ENCODE results near the gene MTMR1. TPM values are rescaled to one million over a fixed set of nuclear protein-coding genes. Genes with fewer than 3 reads are reported as not detected.
A peak's percentile ranks its signal among the peaks of the same experiment; 100 is the strongest.

Gene MTMR1
- total and polyA plus RNA-seq, 2 donors (not counting 3 experiments of a cell fraction or from before 2014, with no cell fraction given): 17.1 to 20.3 TPM

GRCh38 chrX:150649096-150649870 is 43.9 kb upstream of the MTMR1 start:
- BruUV-seq (replicated peaks): TSS peak; percentile 74
- DNase-seq (ENCODE audit: low read depth, low spot score): peak; percentile 82
- Histone ChIP-seq H3K9ac (replicated peaks; ENCODE audit: extremely low read depth, insufficient read depth, low read length) (peak overlapping the region; percentile 64), H3K27ac (ENCODE audit: insufficient read depth, low read depth, low read length) (peak overlapping the region; percentile 85), H2AFZ (ENCODE audit: low read depth, low read length) (peak overlapping the region; percentile 44), H3K9me1 (replicated peaks; ENCODE audit: control insufficient read depth, extremely low read depth, insufficient read depth, low read length) (no peaks in the 10 kb centered on the region), H3K36me3 (ENCODE audit: control insufficient read depth in 2 of 2, extremely low read depth in 1 of 2, insufficient read depth in 2 of 2, low read length in 2 of 2) (no peaks in the 10 kb centered on the region), H3K9me3 (replicated peaks; ENCODE audit: control insufficient read depth, insufficient read depth, low read length) (no peaks in the 10 kb centered on the region), H3K4me3 (replicated peaks in 1 of 3; ENCODE audit: insufficient read depth in 1 of 3, low read depth in 1 of 3, low read length in 3 of 3) (peak overlapping the region in 1 of 3 experiments; percentile 9), H3K4me1 (ENCODE audit: control insufficient read depth, extremely low read depth, insufficient read depth, low read length) (peaks cover 38% of the 10 kb centered on the region), H3K4me2 (ENCODE audit: insufficient read depth, low read length) (peak overlapping the region; percentile 69), H3K27me3 (ENCODE audit: control insufficient read depth in 2 of 2, insufficient read depth in 2 of 2, low read length in 2 of 2) (no peaks in the 10 kb centered on the region), H3K79me2 (ENCODE audit: control insufficient read depth, insufficient read depth, low read length) (no peaks in the 10 kb centered on the region), H4K20me1 (replicated peaks; ENCODE audit: control insufficient read depth, extremely low read depth, insufficient read depth, low read length) (no peaks in the 10 kb centered on the region)
- intact Hi-C loops (cut with micrococcal nuclease) (loop anchor here (1.0 to 2.0 kb wide), 2 partner anchors 81 to 284 kb away; partner anchors contain the start of gene MTM1), dilution Hi-C loops (cut with MboI; ENCODE audit: extremely low pct_ligation_motif_present, low sequenced_read_pairs) (no loop called here)
- ChIA-PET POLR2A (no interaction called here), CTCF (interaction anchor here (0.7 to 1.2 kb wide), 2 partner anchors 34 to 66 kb away, joined by 3 read pairs; no protein-coding TSS in a partner anchor)
- FAIRE-seq: no peak
- TF ChIP-seq CTCF (IDR thresholded peaks at IDR 0.05; ENCODE audit: extremely low read depth in 1 of 2, insufficient read depth in 1 of 2, low read depth in 1 of 2, low read length in 2 of 2) (no peak), FOS (IDR thresholded peaks at IDR 0.05; ENCODE audit: borderline replicate concordance, insufficient read depth, low read length) (peak; percentile 20)

- DNase-seq (ENCODE audit: low read depth, low spot score): no peak
- ChIA-PET CTCF (no interaction called here), POLR2A (no interaction called here)
- no TSS peak for BruUV-seq (replicated peaks)
- no peak overlapping the region for H3K4me2 ChIP-seq (ENCODE audit: insufficient read depth, low read length)
- no peak for TF ChIP-seq EZH2 (IDR thresholded peaks at IDR 0.05; ENCODE audit: borderline replicate concordance, low read depth, low read length, severe bottlenecking)
- TF ChIP-seq FOS (IDR thresholded peaks at IDR 0.05; ENCODE audit: borderline replicate concordance, insufficient read depth, low read length): no peak
- no peak for TF ChIP-seq GATA2 (IDR thresholded peaks at IDR 0.05; ENCODE audit: insufficient read depth, insufficient read length, low read depth, low read length)
- no peak for TF ChIP-seq JUN (IDR thresholded peaks at IDR 0.05; ENCODE audit: borderline replicate concordance, insufficient read depth, insufficient read length, low read depth)
- no peak for TF ChIP-seq POLR2A (IDR thresholded peaks at IDR 0.05; ENCODE audit: low read depth, low read length)
- TF ChIP-seq MYC (IDR thresholded peaks at IDR 0.05; ENCODE audit: low read depth, low read length): no peak
- no peaks in the 10 kb centered on the region for H3K9me3 ChIP-seq (replicated peaks; ENCODE audit: control insufficient read depth, insufficient read depth, low read length)
- H3K4me3 ChIP-seq (replicated peaks in 1 of 3; ENCODE audit: insufficient read depth in 1 of 3, low read depth in 1 of 3, low read length in 3 of 3): no peak overlapping the region
- H2AFZ ChIP-seq (ENCODE audit: low read depth, low read length): no peak overlapping the region
- no peak for FAIRE-seq
- H3K27ac ChIP-seq (ENCODE audit: insufficient read depth, low read depth, low read length): no peak overlapping the region
- H3K79me2 ChIP-seq (ENCODE audit: control insufficient read depth, insufficient read depth, low read length): no peaks in the 10 kb centered on the region
- H3K9me1 ChIP-seq (replicated peaks; ENCODE audit: control insufficient read depth, extremely low read depth, insufficient read depth, low read length): no peaks in the 10 kb centered on the region
- no peaks in the 10 kb centered on the region for H3K27me3 ChIP-seq (ENCODE audit: control insufficient read depth in 2 of 2, insufficient read depth in 2 of 2, low read length in 2 of 2)
- H3K36me3 ChIP-seq (ENCODE audit: control insufficient read depth in 2 of 2, extremely low read depth in 1 of 2, insufficient read depth in 2 of 2, low read length in 2 of 2): no peaks in the 10 kb centered on the region
- H3K4me1 ChIP-seq (ENCODE audit: control insufficient read depth, extremely low read depth, insufficient read depth, low read length): peaks cover 34% of the 10 kb centered on the region
- dilution Hi-C loops (cut with MboI; ENCODE audit: extremely low pct_ligation_motif_present, low sequenced_read_pairs) (no loop called here), intact Hi-C loops (cut with micrococcal nuclease) (no loop called here)
- no peak overlapping the region for H3K9ac ChIP-seq (replicated peaks; ENCODE audit: extremely low read depth, insufficient read depth, low read length)
- H4K20me1 ChIP-seq (replicated peaks; ENCODE audit: control insufficient read depth, extremely low read depth, insufficient read depth, low read length): no peaks in the 10 kb centered on the region
Measured at GRCh38 chrX:150651906-150652305, 41.3 kb upstream of the MTMR1 start.

All from endothelial cell of umbilical vein (primary cell).